NT2/D1 (cell line): ENCODE measurements around the gene CD84.

ENCODE experiments used
- SUZ12 ChIP-seq: IDR thresholded peaks from 2 replicates; pipeline ENCODE4 v1.6.1; 2011; ENCODE audit not compliant: insufficient read length, insufficient read depth; ENCODE audit errors: extremely low read depth
- YY1 ChIP-seq: IDR thresholded peaks from 2 replicates; pipeline ENCODE4 v1.6.1; 2011; ENCODE audit not compliant: insufficient read length, insufficient read depth

DNA sequence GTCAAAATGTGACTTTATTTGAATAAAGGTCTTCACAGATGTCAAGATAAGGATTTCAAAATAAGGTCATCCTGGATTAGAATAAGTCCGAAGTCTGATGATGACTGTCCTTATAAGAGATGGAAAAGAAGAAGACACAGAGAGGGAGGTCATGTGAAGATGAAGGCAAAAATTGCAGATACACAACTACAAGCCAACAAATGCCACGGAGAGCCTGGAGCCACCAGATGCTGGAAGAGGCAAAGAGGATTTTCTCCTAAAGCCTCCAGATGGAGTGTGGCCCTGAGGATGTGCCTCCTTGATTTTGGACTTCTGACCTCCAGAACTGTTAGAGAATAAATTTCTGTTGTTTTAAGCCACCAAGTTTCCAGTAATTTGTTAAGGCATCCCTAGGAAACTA, 36.4 kb upstream of the CD84 start:
- no peak for TF ChIP-seq YY1
- TF ChIP-seq SUZ12: no peak
